ENCODE measurements around the gene LATS1.

LATS1 gene

GRCh38 chr6:149648148-149649145 lies 69.5 kb downstream of the LATS1 start, which contains the start of gene KATNA1:
Gene KATNA1, minus strand, starts transcription at chr6:149648714. Its CDS starts 10,167 bp downstream, at chr6:149638547.
- peak; percentile 95 for DNase-seq

- no peak for DNase-seq
Observed at GRCh38 chr6:149646599-149646998, 71.3 kb downstream of the LATS1 start.

DNA sequence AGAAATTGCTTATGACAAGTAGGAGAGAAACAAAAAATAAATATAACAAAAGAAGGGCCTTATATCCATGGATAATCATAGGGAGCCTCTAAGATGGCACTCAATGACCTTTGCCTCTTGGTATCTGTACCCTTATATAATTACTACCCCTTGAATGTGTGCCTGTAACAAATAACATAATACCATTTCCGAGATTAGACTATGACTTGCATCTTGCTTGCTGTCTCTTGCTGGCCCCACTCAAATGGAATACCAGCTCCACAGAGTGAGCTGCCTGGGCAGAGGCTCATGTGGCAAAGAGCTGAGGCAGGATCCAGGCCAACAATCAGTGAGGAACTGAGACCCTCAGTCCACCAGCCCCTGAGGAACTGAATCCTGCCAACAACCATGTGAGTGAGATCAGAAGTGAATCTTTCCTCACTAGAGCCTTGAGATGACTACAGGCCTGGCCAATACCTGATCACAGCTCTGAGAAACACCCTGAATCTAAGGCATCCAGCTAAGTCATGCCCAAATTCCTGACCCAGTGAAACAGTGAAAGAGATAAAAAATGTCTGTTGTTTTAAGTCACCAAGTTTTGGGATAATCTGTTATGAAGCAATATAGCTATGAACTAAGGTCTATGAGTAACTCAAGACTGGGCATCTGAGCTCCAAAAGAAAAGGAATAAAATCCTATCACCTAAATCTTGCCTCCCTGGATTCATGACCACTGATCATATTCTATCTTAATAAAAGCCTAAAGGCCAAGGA lies 74.9 kb downstream of the LATS1 start:
- no peak for DNase-seq

DNA sequence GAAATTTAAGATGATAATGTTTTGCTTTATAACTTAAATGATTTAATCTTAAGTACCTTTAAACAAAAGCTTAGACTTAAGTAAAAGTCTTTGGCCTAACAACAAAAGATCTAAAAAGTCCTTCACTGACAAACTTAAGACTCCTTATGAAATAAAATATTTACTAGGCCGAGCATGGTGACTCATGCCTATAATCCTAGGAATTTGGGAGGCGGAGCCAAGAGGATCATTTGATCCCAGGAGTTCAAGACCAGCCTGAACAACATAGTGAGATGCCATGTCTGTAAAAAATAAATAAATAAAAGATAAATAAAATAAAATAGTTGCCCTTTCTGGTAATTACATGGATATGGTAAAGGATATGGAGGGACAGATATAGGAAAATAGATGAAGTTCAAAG lies 81.8 kb downstream of the LATS1 start:
- DNase-seq = peak; percentile 30

GRCh38 chr6:149634315-149634714 lies 83.6 kb downstream of the LATS1 start:
- no peak for DNase-seq

DNA sequence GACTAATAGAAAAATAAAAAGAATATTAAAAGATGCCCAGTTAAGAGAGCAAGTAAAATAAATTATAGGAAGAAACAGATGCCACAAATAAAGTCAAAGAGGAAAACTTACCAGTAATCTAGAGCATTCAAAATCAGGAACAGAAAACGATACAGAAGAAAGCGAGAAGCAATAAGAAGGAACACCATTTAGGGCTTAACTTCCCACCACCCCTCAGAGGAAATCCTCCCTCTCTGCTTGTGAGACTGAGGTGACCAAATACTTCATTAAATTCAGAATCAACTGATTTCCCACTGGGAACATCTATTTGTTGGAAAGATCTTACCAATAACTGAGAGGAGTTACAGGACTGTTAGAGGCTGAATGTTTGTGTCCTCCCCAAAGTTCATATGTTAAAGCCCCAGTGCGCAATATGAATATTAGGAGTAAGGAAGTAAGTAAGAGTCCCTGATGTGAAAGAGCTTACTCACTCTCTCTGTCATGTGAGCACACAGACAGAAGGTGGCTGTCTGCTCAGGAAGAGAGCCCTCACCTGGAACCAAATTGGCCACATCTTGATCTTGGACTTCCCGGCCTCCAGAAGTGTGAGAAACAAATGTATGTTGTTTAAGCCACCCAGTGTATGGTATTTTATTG lies 88.9 kb downstream of the LATS1 start:
- no peak for DNase-seq

GRCh38 chr6:149627672-149628071 lies 90.2 kb downstream of the LATS1 start:
- DNase-seq = no peak

- DNase-seq = peak; percentile 8
Observed at GRCh38 chr6:149615805-149616204, 102.1 kb downstream of the LATS1 start.

DNA sequence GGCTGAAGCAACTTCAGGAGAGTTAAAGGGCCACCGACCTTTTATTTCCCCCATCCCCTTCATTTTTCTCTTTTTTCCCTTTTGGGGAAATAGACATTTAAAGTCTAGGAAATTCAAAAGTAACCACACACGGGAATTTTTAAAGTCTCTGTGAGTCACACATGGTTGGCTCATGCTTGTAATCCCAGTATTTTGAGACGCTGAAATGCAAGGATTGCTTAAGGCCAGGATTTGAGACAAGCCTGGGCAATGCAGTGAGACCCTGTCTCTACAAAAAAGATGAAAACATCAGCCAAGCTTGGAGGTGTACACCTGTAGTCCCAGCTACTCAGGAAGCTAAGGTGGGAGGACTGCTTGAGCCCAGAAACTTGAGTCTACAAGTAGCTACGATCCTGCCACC lies 103.6 kb downstream of the LATS1 start:
- no peak for DNase-seq

- no peak for DNase-seq
Observed at GRCh38 chr6:149608381-149608982, 109.4 kb downstream of the LATS1 start.
